GM23338 (cell line): ENCODE results near the gene PCNX3. TPM values are rescaled to one million over a fixed set of nuclear protein-coding genes. Genes with fewer than 3 reads are reported as not detected.

Experiments used
- ATAC-seq: fragments of 200-7000 bp; cut with Tn5 transposase; 3 replicates; pipeline ENCODE4 v1.9.1; 2020
- DNase-seq: peaks from one replicate; pipeline ENCODE4 v3.0.0-alpha.2; 2015; ENCODE audit warnings: low spot score
- H2AFZ ChIP-seq: fragments of 200-600 bp; sonication (generic); 2 replicates; pipeline ENCODE4 v1.8.0; 2016; ENCODE audit warnings: antibody characterized with exemption, mild to moderate bottlenecking, moderate library complexity
- H3F3A ChIP-seq: fragments of 200-600 bp; sonication (generic); replicated peaks from 2 replicates; pipeline ENCODE4 v1.8.0; 2017; ENCODE audit warnings: antibody characterized with exemption, mixed run types, low read depth
- H3K27ac ChIP-seq: fragments of 200-600 bp; sonication (generic); 2 replicates; pipeline ENCODE4 v1.6.1; 2016; ENCODE audit warnings: low read depth
- H3K27me3 ChIP-seq: fragments of 200-600 bp; sonication (generic); 2 replicates; pipeline ENCODE4 v1.8.0; 2016; ENCODE audit warnings: mild to moderate bottlenecking, mixed run types, moderate library complexity; ENCODE audit not compliant: insufficient read depth
- H3K36me3 ChIP-seq: fragments of 200-600 bp; sonication (generic); 2 replicates; pipeline ENCODE4 v1.8.0; 2016; ENCODE audit warnings: mild to moderate bottlenecking; ENCODE audit not compliant: insufficient read depth
- H3K4me1 ChIP-seq: fragments of 200-600 bp; sonication (generic); 2 replicates; pipeline ENCODE4 v1.8.0; 2016; ENCODE audit warnings: mild to moderate bottlenecking, moderate library complexity; ENCODE audit not compliant: insufficient read depth
- H3K4me2 ChIP-seq: fragments of 200-600 bp; sonication (generic); 2 replicates; pipeline ENCODE4 v1.7.1; 2017; ENCODE audit warnings: mixed run types
- H3K4me3 ChIP-seq: fragments of 200-600 bp; sonication (generic); 2 replicates; pipeline ENCODE4 v1.6.1; 2016; ENCODE audit warnings: mixed run types
- H3K79me2 ChIP-seq: fragments of 200-600 bp; sonication (generic); replicated peaks from 2 replicates; pipeline ENCODE4 v1.8.0; 2017; ENCODE audit warnings: mild to moderate bottlenecking; ENCODE audit not compliant: insufficient read depth
- H3K9me2 ChIP-seq: fragments of 200-600 bp; sonication (generic); 2 replicates; pipeline ENCODE4 v1.8.0; 2017; ENCODE audit not compliant: insufficient read depth
- H4K20me1 ChIP-seq: fragments of 200-600 bp; sonication (generic); replicated peaks from 2 replicates; pipeline ENCODE4 v1.8.0; 2017; ENCODE audit warnings: mild to moderate bottlenecking; ENCODE audit not compliant: insufficient read depth
- H3K27ac Mint-ChIP-seq: 2 replicates; pipeline ENCODE4 v1.8.0; 2020; ENCODE audit warnings: inconsistent platforms, mild to moderate bottlenecking, moderate library complexity, mixed read lengths
- H3K27me3 Mint-ChIP-seq: 3 replicates; pipeline ENCODE4 v1.8.0; 2022; ENCODE audit warnings: low read depth, mild to moderate bottlenecking, moderate library complexity, mixed read lengths, inconsistent platforms; ENCODE audit not compliant: insufficient read depth, poor library complexity
- H3K36me3 Mint-ChIP-seq: 3 replicates; pipeline ENCODE4 v1.8.0; 2021; ENCODE audit warnings: low read depth, mild to moderate bottlenecking, inconsistent platforms, moderate library complexity, mixed read lengths
- H3K4me1 Mint-ChIP-seq: 3 replicates; pipeline ENCODE4 v1.8.0; 2020; ENCODE audit warnings: mild to moderate bottlenecking, inconsistent platforms, mixed read lengths
- H3K4me3 Mint-ChIP-seq: 3 replicates; pipeline ENCODE4 v1.8.0; 2021; ENCODE audit warnings: moderate library complexity, mild to moderate bottlenecking, inconsistent platforms, mixed read lengths
- H3K9me3 Mint-ChIP-seq: 3 replicates; pipeline ENCODE4 v1.8.0; 2020; ENCODE audit warnings: moderate library complexity, mild to moderate bottlenecking, inconsistent platforms, mixed read lengths
- CREB1 ChIP-seq: fragments of 250-450 bp; sonication (Bioruptor Pico); IDR thresholded peaks from 2 replicates; pipeline ENCODE4 v1.5.0; 2020; ENCODE audit warnings: low read depth, mild to moderate bottlenecking, moderate library complexity
- EZH2 ChIP-seq: fragments of 200-600 bp; sonication (generic); IDR thresholded peaks from one replicate; pipeline ENCODE4 v1.8.0; 2017; ENCODE audit warnings: antibody characterized with exemption, mild to moderate bottlenecking, low read depth; ENCODE audit not compliant: unreplicated experiment
- EZH2phosphoT487 ChIP-seq: fragments of 200-600 bp; sonication (generic); IDR thresholded peaks from one replicate; pipeline ENCODE4 v1.8.1; 2018; ENCODE audit warnings: antibody characterized with exemption; ENCODE audit not compliant: unreplicated experiment
- JUNB ChIP-seq: IDR thresholded peaks from one replicate; pipeline ENCODE4 v1.6.1; 2016; ENCODE audit warnings: antibody characterized with exemption; ENCODE audit not compliant: unreplicated experiment
- POLR2AphosphoS5 ChIP-seq: IDR thresholded peaks from 2 replicates; pipeline ENCODE4 v1.6.1; 2016; ENCODE audit warnings: antibody characterized with exemption, low read depth
- STAT1 ChIP-seq: IDR thresholded peaks from one replicate; pipeline ENCODE4 v1.6.1; 2016; ENCODE audit warnings: antibody characterized with exemption; ENCODE audit not compliant: unreplicated experiment
- ZNF331 ChIP-seq: fragments of 250-450 bp; sonication (Bioruptor Pico); IDR thresholded peaks from 2 replicates; pipeline ENCODE4 v1.5.0; 2020; ENCODE audit warnings: low read depth, mild to moderate bottlenecking, moderate library complexity
- polyA plus RNA-seq: library from polyadenylated mRNA; unstranded; fragments of >200 nt; fragmentation: Nextera tagmentation; extraction: Ambion mirVana; gene quantifications from 2 replicates; pipeline ENCODE4 v1.2.1, GENCODE V29; 2016
- total RNA-seq: library from RNA; depleted of rRNA; stranded (reverse); fragments of >200 nt; shearing (Covaris generic); gene quantifications from 2 replicates; pipeline ENCODE4 v1.2.3, GENCODE V29; 2014
- TF ChIP-seq, protein P1 (sequence below): IDR thresholded peaks from 2 replicates; pipeline ENCODE4 v1.6.1; 2016; ENCODE audit warnings: antibody characterized with exemption
- TF ChIP-seq, protein P2 (sequence below): fragments of 250-450 bp; sonication (Bioruptor Pico); IDR thresholded peaks from 2 replicates; pipeline ENCODE4 v1.5.0; 2020; ENCODE audit warnings: mild to moderate bottlenecking, moderate library complexity

Gene PCNX3
- total and polyA plus RNA-seq, 2 experiments from 2014 or later, result 8.7 to 52.2 TPM

DNA sequence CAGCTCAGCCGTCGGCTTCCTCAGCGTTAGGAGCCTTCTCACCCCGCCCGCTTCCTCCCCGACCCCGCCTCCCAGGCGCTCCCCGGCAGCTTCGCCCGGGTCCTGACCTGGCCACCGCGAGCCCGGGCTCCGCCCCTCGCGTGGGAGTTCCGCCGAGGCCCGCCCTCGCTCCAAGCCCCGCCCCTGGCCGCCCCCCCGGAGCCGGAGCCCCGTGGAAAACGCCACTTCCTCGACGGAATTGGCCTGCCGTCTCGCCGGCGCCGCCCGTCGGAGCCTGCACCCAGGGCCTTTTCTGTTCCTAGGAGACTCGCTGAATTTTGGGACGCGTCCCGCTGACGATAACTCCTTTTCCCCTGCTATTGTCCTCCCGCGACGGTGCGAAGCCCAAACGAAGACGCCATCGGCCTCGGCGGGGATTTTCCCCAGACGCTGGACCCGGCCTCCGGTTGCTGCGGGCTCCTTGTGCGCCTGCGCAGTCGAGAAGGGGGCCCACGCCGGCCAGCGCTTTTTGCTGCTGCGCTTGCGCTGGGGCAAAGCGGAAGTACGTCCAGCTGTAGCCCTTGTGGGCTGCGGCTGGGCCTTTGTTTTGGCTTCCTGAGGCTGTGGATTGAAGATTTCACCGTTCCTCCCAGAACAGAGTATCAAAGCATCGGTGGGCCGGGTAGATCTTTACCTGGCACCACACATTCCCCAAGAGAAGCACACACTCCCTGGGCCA is 37.1 kb downstream of the PCNX3 start:
- Histone ChIP-seq H3K27me3 (no peaks in the 10 kb centered on the region), H3K4me3 (peak overlapping the region; percentile 54), H3K27ac (peak overlapping the region; percentile 97), H4K20me1 (peaks cover 5% of the 10 kb centered on the region; the same call in 1 of the 2 replicates), H3K36me3 (peaks cover 11% of the 10 kb centered on the region; the same call in 1 of the 2 replicates), H3K79me2 (no peaks in the 10 kb centered on the region), H3K4me1 (peaks cover 21% of the 10 kb centered on the region), H3F3A (peaks cover 20% of the 10 kb centered on the region), H3K9me2 (no peaks in the 10 kb centered on the region), H3K4me2 (peak overlapping the region; percentile 86), H2AFZ (no peak overlapping the region)
- H3K4me3 Mint-ChIP-seq, result peak overlapping the region; percentile 78
- peaks cover 21% of the 10 kb centered on the region for H3K4me1 Mint-ChIP-seq
- peak overlapping the region; percentile 91 for H3K27ac Mint-ChIP-seq
- TF ChIP-seq, protein P1, sequence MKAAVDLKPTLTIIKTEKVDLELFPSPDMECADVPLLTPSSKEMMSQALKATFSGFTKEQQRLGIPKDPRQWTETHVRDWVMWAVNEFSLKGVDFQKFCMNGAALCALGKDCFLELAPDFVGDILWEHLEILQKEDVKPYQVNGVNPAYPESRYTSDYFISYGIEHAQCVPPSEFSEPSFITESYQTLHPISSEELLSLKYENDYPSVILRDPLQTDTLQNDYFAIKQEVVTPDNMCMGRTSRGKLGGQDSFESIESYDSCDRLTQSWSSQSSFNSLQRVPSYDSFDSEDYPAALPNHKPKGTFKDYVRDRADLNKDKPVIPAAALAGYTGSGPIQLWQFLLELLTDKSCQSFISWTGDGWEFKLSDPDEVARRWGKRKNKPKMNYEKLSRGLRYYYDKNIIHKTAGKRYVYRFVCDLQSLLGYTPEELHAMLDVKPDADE, result no peak
- peak; percentile 61 for TF ChIP-seq POLR2AphosphoS5
- H3K27me3 Mint-ChIP-seq, result peaks cover 17% of the 10 kb centered on the region
- H3K36me3 Mint-ChIP-seq, result peaks cover 37% of the 10 kb centered on the region
- peak; percentile 93 for DNase-seq
- H3K9me3 Mint-ChIP-seq, result no peaks in the 10 kb centered on the region
- ATAC-seq, result peak; percentile 89

DNA sequence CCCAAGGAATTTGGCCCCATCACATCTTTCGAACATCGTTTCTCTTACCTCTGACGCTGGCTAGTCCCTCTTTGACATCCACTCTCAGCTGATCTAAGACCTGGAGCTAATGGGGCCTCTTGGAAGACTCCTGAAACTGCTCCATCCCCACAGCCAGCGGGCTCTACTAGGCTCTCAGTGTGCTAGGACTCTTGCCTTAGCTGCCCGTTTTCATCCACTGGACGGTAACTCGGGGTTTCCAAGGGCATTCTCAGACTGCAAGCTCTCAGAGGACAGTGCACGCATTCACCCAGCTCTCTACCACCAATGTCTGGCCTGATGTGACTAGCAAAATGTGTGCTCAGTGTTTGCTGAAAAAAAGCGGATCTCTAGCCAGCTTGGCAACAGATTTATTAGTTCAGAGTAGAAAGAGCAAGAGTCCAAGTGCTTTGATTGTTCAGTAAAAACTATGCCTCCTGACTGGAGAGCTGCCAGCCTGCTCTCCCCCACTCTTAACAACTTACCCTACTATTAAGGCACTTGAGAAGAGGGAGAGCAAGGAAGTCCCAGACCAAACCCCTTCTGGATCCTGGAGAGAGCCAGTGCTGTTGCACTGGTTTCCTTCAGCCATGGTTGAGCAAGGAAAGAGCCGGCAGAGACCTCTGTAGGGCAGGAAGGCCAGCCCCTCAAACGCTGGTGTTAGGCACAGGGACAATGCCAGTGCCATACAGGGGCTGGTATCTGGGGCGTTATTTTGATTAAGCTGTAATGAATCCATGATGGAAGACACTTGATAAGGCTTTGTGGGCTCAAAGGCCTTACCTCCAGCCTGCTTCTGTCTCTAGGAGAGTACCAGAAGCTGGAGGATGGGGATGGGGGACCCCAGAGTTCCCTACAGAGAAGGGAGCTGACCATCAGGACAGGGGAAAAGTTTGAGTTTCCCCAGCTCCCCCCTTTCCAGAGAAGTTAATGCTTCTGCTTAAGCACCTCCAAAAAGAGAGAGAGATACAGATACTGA is 38.0 kb downstream of the PCNX3 start:
- ATAC-seq, result no peak; the same call in 2 of the 3 replicates
- Mint-ChIP-seq H3K36me3 (peaks cover 46% of the 10 kb centered on the region), H3K27ac (peak overlapping the region; percentile 91), H3K9me3 (no peaks in the 10 kb centered on the region), H3K27me3 (peaks cover 12% of the 10 kb centered on the region), H3K4me1 (peaks cover 20% of the 10 kb centered on the region), H3K4me3 (peak overlapping the region; percentile 78)
- Histone ChIP-seq H3K36me3 (peaks cover 16% of the 10 kb centered on the region; the same call in 1 of the 2 replicates), H3F3A (peaks cover 22% of the 10 kb centered on the region), H3K4me3 (peak overlapping the region; percentile 54), H3K9me2 (no peaks in the 10 kb centered on the region), H3K79me2 (no peaks in the 10 kb centered on the region), H3K4me2 (peak overlapping the region; percentile 86), H3K27ac (peak overlapping the region; percentile 97), H2AFZ (no peak overlapping the region), H3K27me3 (no peaks in the 10 kb centered on the region), H4K20me1 (peaks cover 5% of the 10 kb centered on the region; the same call in 1 of the 2 replicates), H3K4me1 (peaks cover 13% of the 10 kb centered on the region)
- no peak for DNase-seq
- TF ChIP-seq CREB1 (CRISPR knock-in tag) (no peak; the same call in 1 of the 2 replicates), ZNF331 (CRISPR knock-in tag) (no peak), EZH2 (no peak), JUNB (no peak), EZH2phosphoT487 (no peak), STAT1 (no peak)
- TF ChIP-seq, protein P2, sequence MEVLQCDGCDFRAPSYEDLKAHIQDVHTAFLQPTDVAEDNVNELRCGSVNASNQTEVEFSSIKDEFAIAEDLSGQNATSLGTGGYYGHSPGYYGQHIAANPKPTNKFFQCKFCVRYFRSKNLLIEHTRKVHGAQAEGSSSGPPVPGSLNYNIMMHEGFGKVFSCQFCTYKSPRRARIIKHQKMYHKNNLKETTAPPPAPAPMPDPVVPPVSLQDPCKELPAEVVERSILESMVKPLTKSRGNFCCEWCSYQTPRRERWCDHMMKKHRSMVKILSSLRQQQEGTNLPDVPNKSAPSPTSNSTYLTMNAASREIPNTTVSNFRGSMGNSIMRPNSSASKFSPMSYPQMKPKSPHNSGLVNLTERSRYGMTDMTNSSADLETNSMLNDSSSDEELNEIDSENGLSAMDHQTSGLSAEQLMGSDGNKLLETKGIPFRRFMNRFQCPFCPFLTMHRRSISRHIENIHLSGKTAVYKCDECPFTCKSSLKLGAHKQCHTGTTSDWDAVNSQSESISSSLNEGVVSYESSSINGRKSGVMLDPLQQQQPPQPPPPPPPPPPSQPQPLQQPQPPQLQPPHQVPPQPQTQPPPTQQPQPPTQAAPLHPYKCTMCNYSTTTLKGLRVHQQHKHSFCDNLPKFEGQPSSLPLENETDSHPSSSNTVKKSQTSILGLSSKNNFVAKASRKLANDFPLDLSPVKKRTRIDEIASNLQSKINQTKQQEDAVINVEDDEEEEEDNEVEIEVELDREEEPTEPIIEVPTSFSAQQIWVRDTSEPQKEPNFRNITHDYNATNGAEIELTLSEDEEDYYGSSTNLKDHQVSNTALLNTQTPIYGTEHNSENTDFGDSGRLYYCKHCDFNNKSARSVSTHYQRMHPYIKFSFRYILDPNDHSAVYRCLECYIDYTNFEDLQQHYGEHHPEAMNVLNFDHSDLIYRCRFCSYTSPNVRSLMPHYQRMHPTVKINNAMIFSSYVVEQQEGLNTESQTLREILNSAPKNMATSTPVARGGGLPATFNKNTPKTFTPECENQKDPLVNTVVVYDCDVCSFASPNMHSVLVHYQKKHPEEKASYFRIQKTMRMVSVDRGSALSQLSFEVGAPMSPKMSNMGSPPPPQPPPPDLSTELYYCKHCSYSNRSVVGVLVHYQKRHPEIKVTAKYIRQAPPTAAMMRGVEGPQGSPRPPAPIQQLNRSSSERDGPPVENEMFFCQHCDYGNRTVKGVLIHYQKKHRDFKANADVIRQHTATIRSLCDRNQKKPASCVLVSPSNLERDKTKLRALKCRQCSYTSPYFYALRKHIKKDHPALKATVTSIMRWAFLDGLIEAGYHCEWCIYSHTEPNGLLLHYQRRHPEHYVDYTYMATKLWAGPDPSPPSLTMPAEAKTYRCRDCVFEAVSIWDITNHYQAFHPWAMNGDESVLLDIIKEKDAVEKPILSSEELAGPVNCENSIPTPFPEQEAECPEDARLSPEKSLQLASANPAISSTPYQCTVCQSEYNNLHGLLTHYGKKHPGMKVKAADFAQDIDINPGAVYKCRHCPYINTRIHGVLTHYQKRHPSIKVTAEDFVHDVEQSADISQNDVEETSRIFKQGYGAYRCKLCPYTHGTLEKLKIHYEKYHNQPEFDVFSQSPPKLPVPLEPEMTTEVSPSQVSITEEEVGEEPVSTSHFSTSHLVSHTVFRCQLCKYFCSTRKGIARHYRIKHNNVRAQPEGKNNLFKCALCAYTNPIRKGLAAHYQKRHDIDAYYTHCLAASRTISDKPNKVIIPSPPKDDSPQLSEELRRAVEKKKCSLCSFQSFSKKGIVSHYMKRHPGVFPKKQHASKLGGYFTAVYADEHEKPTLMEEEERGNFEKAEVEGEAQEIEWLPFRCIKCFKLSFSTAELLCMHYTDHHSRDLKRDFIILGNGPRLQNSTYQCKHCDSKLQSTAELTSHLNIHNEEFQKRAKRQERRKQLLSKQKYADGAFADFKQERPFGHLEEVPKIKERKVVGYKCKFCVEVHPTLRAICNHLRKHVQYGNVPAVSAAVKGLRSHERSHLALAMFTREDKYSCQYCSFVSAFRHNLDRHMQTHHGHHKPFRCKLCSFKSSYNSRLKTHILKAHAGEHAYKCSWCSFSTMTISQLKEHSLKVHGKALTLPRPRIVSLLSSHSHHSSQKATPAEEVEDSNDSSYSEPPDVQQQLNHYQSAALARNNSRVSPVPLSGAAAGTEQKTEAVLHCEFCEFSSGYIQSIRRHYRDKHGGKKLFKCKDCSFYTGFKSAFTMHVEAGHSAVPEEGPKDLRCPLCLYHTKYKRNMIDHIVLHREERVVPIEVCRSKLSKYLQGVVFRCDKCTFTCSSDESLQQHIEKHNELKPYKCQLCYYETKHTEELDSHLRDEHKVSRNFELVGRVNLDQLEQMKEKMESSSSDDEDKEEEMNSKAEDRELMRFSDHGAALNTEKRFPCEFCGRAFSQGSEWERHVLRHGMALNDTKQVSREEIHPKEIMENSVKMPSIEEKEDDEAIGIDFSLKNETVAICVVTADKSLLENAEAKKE (CRISPR knock-in tag), result no peak
- TF ChIP-seq, protein P1, result no peak
